Measurements from ENCODE around the gene ACOT9. TPM values are rescaled to one million over a fixed set of nuclear protein-coding genes. Genes with fewer than 3 reads are reported as not detected.

Gene ACOT9
- total RNA-seq, 1 experiment from 2014 or later, result 35.1 TPM

GRCh38 chrX:23670528-23670927, 72.5 kb downstream of the ACOT9 start:
- no peaks in the 10 kb centered on the region for H3K36me3 ChIP-seq (ENCODE audit: control insufficient read depth, insufficient read depth, low read length)
- H3K27me3 Mint-ChIP-seq (ENCODE audit: insufficient read depth, unreplicated experiment), result no peaks in the 10 kb centered on the region
- no peaks in the 10 kb centered on the region for H3K9me3 Mint-ChIP-seq (ENCODE audit: unreplicated experiment)
- ChIA-PET CTCF (no interaction called here), POLR2A (no interaction called here)
- H3K36me3 Mint-ChIP-seq (ENCODE audit: insufficient read depth, unreplicated experiment), result peaks cover 7% of the 10 kb centered on the region
- H3K4me3 ChIP-seq (ENCODE audit: low read depth, low read length), result no peak overlapping the region
- BruUV-seq (replicated peaks), result no TSS peak
- DNase-seq, result no peak
- H3K27ac Mint-ChIP-seq (ENCODE audit: unreplicated experiment), result no peak overlapping the region
- no peak for TF ChIP-seq CTCF (IDR thresholded peaks at IDR 0.05; ENCODE audit: insufficient read depth in 1 of 2, low read depth in 1 of 2, low read length in 1 of 2, severe bottlenecking in 1 of 2, unreplicated experiment in 1 of 2)
- peaks cover 5% of the 10 kb centered on the region for H3K4me1 ChIP-seq
- no peaks in the 10 kb centered on the region for H3K27me3 ChIP-seq (replicated peaks; ENCODE audit: control insufficient read depth, insufficient read depth, low read length)
- intact Hi-C loops (cut with micrococcal nuclease; ENCODE audit: unreplicated experiment), result no loop called here
- no peaks in the 10 kb centered on the region for H3K9me3 ChIP-seq
- H3K4me3 Mint-ChIP-seq (ENCODE audit: unreplicated experiment), result no peak overlapping the region
- peaks cover 7% of the 10 kb centered on the region for H3K4me1 Mint-ChIP-seq (ENCODE audit: low read depth, unreplicated experiment)

- H3K9me3 Mint-ChIP-seq (ENCODE audit: unreplicated experiment), result no peaks in the 10 kb centered on the region
- POLR2A ChIA-PET, result no interaction called here
- intact Hi-C loops (cut with micrococcal nuclease; ENCODE audit: unreplicated experiment), result no loop called here
Measured at GRCh38 chrX:23668335-23668734, 74.7 kb downstream of the ACOT9 start.

DNA sequence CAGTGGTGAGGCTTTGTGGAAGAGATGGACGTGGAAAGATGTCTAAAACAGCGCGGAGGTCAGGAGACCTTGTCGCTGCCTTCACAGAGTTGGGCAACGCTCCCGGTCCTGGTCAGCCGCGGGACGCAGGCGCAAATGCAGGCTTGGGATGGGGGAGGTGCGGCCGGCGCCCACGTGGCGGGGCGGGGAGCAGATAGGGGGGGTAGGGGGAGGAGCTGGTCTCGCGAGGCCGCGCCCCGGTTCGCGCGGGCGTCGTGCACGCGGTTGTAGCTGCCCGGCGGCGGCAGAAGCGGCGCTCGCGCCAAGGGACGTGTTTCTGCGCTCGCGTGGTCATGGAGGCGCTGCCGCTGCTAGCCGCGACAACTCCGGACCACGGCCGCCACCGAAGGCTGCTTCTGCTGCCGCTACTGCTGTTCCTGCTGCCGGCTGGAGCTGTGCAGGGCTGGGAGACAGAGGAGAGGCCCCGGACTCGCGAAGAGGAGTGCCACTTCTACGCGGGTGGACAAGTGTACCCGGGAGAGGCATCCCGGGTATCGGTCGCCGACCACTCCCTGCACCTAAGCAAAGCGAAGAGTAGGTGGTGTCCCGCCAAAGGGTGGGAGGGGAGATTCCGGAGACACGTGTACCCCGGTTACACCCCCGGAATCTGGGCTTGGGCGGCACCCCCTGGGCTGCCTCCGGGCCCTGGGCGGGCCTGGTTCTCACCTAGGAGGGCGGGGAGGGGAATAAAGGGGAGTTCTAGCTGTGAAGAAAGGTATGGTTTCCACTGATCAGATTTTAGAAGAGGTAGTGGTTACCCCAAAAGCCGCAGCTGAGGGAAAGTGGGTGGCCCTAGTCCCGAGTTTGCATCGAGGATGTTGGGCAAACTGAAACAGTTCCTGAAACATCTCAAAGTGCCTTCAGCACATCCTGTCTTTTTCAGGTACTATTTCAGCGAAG, 75.6 kb downstream of the ACOT9 start, which contains the start of gene PRDX4:
TSS of gene PRDX4 (plus strand) at position 255 of the 939 bp plus-strand sequence. CDS start at position 333, 78 bp downstream.
- DNase-seq, result peak; percentile 90
- no TSS peak for BruUV-seq (replicated peaks)
- H3K36me3 ChIP-seq (ENCODE audit: control insufficient read depth, insufficient read depth, low read length), result no peaks in the 10 kb centered on the region
- no peak for TF ChIP-seq CTCF (IDR thresholded peaks at IDR 0.05; ENCODE audit: insufficient read depth in 1 of 2, low read depth in 1 of 2, low read length in 1 of 2, severe bottlenecking in 1 of 2, unreplicated experiment in 1 of 2)
- ChIA-PET CTCF (no interaction called here), POLR2A (no interaction called here)
- no peaks in the 10 kb centered on the region for H3K27me3 ChIP-seq (replicated peaks; ENCODE audit: control insufficient read depth, insufficient read depth, low read length)
- Mint-ChIP-seq H3K9me3 (ENCODE audit: unreplicated experiment) (no peaks in the 10 kb centered on the region), H3K4me3 (ENCODE audit: unreplicated experiment) (peak within 1 kb of the TSS; percentile 75), H3K4me1 (ENCODE audit: low read depth, unreplicated experiment) (peaks cover 7% of the 10 kb centered on the region), H3K27me3 (ENCODE audit: insufficient read depth, unreplicated experiment) (no peaks in the 10 kb centered on the region), H3K27ac (ENCODE audit: unreplicated experiment) (peak within 1 kb of the TSS; percentile 73), H3K36me3 (ENCODE audit: insufficient read depth, unreplicated experiment) (peaks cover 6% of the 10 kb centered on the region)
- H3K4me3 ChIP-seq (ENCODE audit: low read depth, low read length), result peak within 1 kb of the TSS; percentile 62
- H3K9me3 ChIP-seq, result no peaks in the 10 kb centered on the region
- intact Hi-C loops (cut with micrococcal nuclease; ENCODE audit: unreplicated experiment), result loop anchor here (2.0 kb wide), 1 partner anchor 75 kb away; the partner anchor contains the start of gene ACOT9
- H3K4me1 ChIP-seq, result peaks cover 5% of the 10 kb centered on the region

More at GRCh38 chrX:23668335-23668734, 74.7 kb downstream of the ACOT9 start:
- Histone ChIP-seq H3K4me3 (ENCODE audit: low read depth, low read length) (peak overlapping the region; percentile 62), H3K4me1 (peaks cover 5% of the 10 kb centered on the region), H3K27me3 (replicated peaks; ENCODE audit: control insufficient read depth, insufficient read depth, low read length) (no peaks in the 10 kb centered on the region), H3K36me3 (ENCODE audit: control insufficient read depth, insufficient read depth, low read length) (no peaks in the 10 kb centered on the region), H3K9me3 (no peaks in the 10 kb centered on the region)
- BruUV-seq (replicated peaks), result TSS peak; percentile 62
- CTCF ChIA-PET, result no interaction called here
- peaks cover 12% of the 10 kb centered on the region for H3K36me3 Mint-ChIP-seq (ENCODE audit: insufficient read depth, unreplicated experiment)
- H3K4me3 Mint-ChIP-seq (ENCODE audit: unreplicated experiment), result peak overlapping the region; percentile 75
- peaks cover 7% of the 10 kb centered on the region for H3K4me1 Mint-ChIP-seq (ENCODE audit: low read depth, unreplicated experiment)
- H3K27ac Mint-ChIP-seq (ENCODE audit: unreplicated experiment), result peak overlapping the region; percentile 73
- no peak for DNase-seq
- TF ChIP-seq CTCF (IDR thresholded peaks at IDR 0.05; ENCODE audit: insufficient read depth in 1 of 2, low read depth in 1 of 2, low read length in 1 of 2, severe bottlenecking in 1 of 2, unreplicated experiment in 1 of 2), result no peak
- H3K27me3 Mint-ChIP-seq (ENCODE audit: insufficient read depth, unreplicated experiment), result no peaks in the 10 kb centered on the region

All from Caco-2 (cell line).